Mammary epithelial cell (primary cell): ENCODE results near the gene C2orf72.

Source experiments
- EZH2 ChIP-seq: IDR thresholded peaks from 2 replicates; pipeline ENCODE4 v1.6.1; 2012; ENCODE audit warnings: low read length, inconsistent platforms, borderline replicate concordance
- TF ChIP-seq, protein P1 (sequence below), 2 donors: IDR thresholded peaks in 1 of 2; conservative IDR thresholded peaks in 1 of 2; 2 replicates each; pipeline ENCODE4 v1.5.1; 2011 to 2012; ENCODE audit warnings: inconsistent platforms in 2 of 2, low read length in 2 of 2, mild to moderate bottlenecking in 2 of 2, control low read depth in 1 of 2, low read depth in 1 of 2; ENCODE audit not compliant: insufficient read depth in 1 of 2; ENCODE audit errors: extremely low read depth in 1 of 2

DNA sequence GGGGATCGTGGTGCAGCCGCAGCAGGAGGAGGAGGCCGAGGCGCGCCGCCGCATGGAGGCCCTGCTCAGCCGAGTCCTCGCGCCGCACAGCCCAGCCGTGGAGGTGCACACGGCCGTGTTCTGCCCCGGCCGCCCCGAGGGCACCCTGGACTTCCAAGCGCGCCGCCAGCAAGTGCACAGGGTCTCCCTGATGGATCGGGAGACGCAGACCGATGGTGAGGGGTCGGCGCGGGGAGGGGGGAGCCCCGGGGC is 46.5 kb upstream of the C2orf72 start:
- no peak for TF ChIP-seq EZH2
- TF ChIP-seq, protein P1, sequence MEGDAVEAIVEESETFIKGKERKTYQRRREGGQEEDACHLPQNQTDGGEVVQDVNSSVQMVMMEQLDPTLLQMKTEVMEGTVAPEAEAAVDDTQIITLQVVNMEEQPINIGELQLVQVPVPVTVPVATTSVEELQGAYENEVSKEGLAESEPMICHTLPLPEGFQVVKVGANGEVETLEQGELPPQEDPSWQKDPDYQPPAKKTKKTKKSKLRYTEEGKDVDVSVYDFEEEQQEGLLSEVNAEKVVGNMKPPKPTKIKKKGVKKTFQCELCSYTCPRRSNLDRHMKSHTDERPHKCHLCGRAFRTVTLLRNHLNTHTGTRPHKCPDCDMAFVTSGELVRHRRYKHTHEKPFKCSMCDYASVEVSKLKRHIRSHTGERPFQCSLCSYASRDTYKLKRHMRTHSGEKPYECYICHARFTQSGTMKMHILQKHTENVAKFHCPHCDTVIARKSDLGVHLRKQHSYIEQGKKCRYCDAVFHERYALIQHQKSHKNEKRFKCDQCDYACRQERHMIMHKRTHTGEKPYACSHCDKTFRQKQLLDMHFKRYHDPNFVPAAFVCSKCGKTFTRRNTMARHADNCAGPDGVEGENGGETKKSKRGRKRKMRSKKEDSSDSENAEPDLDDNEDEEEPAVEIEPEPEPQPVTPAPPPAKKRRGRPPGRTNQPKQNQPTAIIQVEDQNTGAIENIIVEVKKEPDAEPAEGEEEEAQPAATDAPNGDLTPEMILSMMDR (conservative IDR thresholded peaks at IDR 0.05 in 1 of 2, IDR thresholded peaks at IDR 0.05 in 1 of 2; ENCODE audit: extremely low read depth in 1 of 2, insufficient read depth in 1 of 2, low read depth in 1 of 2, low read length in 2 of 2) = no peak
